Measurements from ENCODE around the gene TOP2B. TPM values are rescaled to one million over a fixed set of nuclear protein-coding genes. Genes with fewer than 3 reads are reported as not detected.

The TOP2B gene
- total RNA-seq, 1 experiment from 2014 or later, result 106 TPM

- H3K4me2 ChIP-seq, result no peak overlapping the region
- CTCF ChIA-PET, result no interaction called here
- no peak overlapping the region for H3K4me3 ChIP-seq
- POLR2A ChIA-PET (ENCODE audit: unreplicated experiment), result no interaction called here
- H3K36me3 ChIP-seq (ENCODE audit: low read depth), result no peaks in the 10 kb centered on the region
- H2AFZ ChIP-seq, result no peak overlapping the region
- H3K9me3 ChIP-seq (ENCODE audit: insufficient read depth, low read depth), result no peaks in the 10 kb centered on the region
- H3K9me2 ChIP-seq (ENCODE audit: insufficient read depth), result no peaks in the 10 kb centered on the region
- intact Hi-C loops (cut with micrococcal nuclease; ENCODE audit: unreplicated experiment), result no loop called here
- H3K4me1 ChIP-seq (replicated peaks; ENCODE audit: insufficient read depth), result no peaks in the 10 kb centered on the region
- no peaks in the 10 kb centered on the region for H3K27me3 ChIP-seq (ENCODE audit: insufficient read depth, low read depth)
- H4K20me1 ChIP-seq (ENCODE audit: insufficient read depth), result no peaks in the 10 kb centered on the region
- no TSS peak for BruUV-seq (replicated peaks)
- no peak for DNase-seq
- no peak overlapping the region for H3K27ac ChIP-seq
- TF ChIP-seq, protein P1, sequence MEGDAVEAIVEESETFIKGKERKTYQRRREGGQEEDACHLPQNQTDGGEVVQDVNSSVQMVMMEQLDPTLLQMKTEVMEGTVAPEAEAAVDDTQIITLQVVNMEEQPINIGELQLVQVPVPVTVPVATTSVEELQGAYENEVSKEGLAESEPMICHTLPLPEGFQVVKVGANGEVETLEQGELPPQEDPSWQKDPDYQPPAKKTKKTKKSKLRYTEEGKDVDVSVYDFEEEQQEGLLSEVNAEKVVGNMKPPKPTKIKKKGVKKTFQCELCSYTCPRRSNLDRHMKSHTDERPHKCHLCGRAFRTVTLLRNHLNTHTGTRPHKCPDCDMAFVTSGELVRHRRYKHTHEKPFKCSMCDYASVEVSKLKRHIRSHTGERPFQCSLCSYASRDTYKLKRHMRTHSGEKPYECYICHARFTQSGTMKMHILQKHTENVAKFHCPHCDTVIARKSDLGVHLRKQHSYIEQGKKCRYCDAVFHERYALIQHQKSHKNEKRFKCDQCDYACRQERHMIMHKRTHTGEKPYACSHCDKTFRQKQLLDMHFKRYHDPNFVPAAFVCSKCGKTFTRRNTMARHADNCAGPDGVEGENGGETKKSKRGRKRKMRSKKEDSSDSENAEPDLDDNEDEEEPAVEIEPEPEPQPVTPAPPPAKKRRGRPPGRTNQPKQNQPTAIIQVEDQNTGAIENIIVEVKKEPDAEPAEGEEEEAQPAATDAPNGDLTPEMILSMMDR (conservative IDR thresholded peaks at IDR 0.05), result no peak
- no peak for TF ChIP-seq EZH2 (IDR thresholded peaks at IDR 0.05; ENCODE audit: low read depth)
- no peaks in the 10 kb centered on the region for H3F3A ChIP-seq (ENCODE audit: insufficient read depth, low read depth)
- no peaks in the 10 kb centered on the region for H3K79me2 ChIP-seq (ENCODE audit: low read depth)
Measured at GRCh38 chr3:25692341-25692740, 27.6 kb upstream of the TOP2B start.

DNA sequence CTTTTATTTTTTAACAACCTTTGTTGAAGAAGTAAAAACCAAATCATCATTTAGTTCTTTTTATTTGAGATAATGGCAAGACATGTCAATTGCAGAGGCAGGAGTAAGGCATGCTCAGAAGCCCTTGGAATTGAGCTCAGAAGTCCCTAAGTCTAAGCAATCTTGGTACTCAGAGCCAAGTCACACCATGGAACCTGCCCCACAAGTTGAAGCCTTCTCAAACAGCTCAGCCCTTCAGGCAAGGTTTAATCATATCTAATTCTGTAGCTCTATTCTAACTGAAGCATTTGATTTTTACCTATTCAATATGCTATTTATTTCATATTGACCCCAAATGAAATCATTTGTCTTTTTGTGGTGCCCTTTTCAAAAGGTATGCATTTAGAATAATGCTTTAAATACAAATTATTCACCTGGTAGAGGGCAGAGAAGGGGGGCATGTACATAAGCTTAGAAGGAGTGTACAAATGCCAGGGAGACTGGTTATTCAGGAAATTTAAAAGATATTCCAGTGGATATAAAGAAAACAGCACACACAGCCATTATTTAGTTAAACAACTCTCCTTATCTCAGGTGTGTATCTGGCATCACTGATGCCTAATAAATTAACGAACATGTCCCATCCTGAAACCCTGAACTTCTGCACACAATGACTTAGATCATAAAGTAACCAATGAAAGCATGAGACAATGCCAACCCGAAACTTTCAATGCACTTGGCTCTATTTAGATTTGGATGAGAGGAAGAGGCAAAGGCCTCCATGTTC, 26.2 kb upstream of the TOP2B start:
- H3K4me2 ChIP-seq, result no peak overlapping the region
- BruUV-seq (replicated peaks), result no TSS peak
- POLR2A ChIA-PET (ENCODE audit: unreplicated experiment), result no interaction called here
- H3K27me3 ChIP-seq (ENCODE audit: insufficient read depth, low read depth), result no peaks in the 10 kb centered on the region
- no peaks in the 10 kb centered on the region for H3K4me1 ChIP-seq (replicated peaks; ENCODE audit: insufficient read depth)
- no peaks in the 10 kb centered on the region for H3K79me2 ChIP-seq (ENCODE audit: low read depth)
- no peaks in the 10 kb centered on the region for H3F3A ChIP-seq (ENCODE audit: insufficient read depth, low read depth)
- H2AFZ ChIP-seq, result no peak overlapping the region
- H3K27ac ChIP-seq, result no peak overlapping the region
- TF ChIP-seq EZH2 (IDR thresholded peaks at IDR 0.05; ENCODE audit: low read depth), result no peak
- TF ChIP-seq, protein P1 (conservative IDR thresholded peaks at IDR 0.05), result no peak
- CTCF ChIA-PET, result no interaction called here
- H3K36me3 ChIP-seq (ENCODE audit: low read depth), result no peaks in the 10 kb centered on the region
- no peaks in the 10 kb centered on the region for H4K20me1 ChIP-seq (ENCODE audit: insufficient read depth)
- no peaks in the 10 kb centered on the region for H3K9me3 ChIP-seq (ENCODE audit: insufficient read depth, low read depth)
- no peak for DNase-seq
- H3K9me2 ChIP-seq (ENCODE audit: insufficient read depth), result no peaks in the 10 kb centered on the region
- intact Hi-C loops (cut with micrococcal nuclease; ENCODE audit: unreplicated experiment), result no loop called here
- H3K4me3 ChIP-seq, result no peak overlapping the region

DNA sequence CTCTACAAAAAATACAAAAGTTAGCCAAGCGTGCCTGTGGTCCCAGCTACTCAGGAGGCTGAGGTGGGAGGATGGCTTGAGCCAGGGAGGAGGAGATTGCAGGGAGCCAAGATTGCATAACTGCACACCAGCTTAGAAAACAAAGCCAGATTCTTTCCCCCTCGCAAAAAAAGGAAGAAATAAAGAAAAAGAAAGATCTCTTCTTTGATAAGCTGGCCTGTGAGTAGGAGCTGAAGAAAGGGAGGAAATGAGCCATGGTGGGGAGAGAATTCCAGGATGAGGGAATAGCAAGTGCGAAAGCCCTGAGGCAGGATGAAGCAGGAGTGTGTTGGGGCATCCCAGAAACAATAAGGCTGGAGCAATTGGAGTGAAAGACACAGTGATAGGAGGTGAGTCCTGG, 24.5 kb upstream of the TOP2B start:
- no peak for DNase-seq
- intact Hi-C loops (cut with micrococcal nuclease; ENCODE audit: unreplicated experiment), result no loop called here
- H3K27ac ChIP-seq, result no peak overlapping the region
- no peaks in the 10 kb centered on the region for H4K20me1 ChIP-seq (ENCODE audit: insufficient read depth)
- no peak overlapping the region for H2AFZ ChIP-seq
- H3K9me2 ChIP-seq (ENCODE audit: insufficient read depth), result no peaks in the 10 kb centered on the region
- ChIA-PET CTCF (no interaction called here), POLR2A (ENCODE audit: unreplicated experiment) (no interaction called here)
- TF ChIP-seq, protein P1 (conservative IDR thresholded peaks at IDR 0.05), result no peak
- TF ChIP-seq EZH2 (IDR thresholded peaks at IDR 0.05; ENCODE audit: low read depth), result no peak
- no peaks in the 10 kb centered on the region for H3F3A ChIP-seq (ENCODE audit: insufficient read depth, low read depth)
- no peaks in the 10 kb centered on the region for H3K79me2 ChIP-seq (ENCODE audit: low read depth)
- H3K4me2 ChIP-seq, result no peak overlapping the region
- BruUV-seq (replicated peaks), result no TSS peak
- no peaks in the 10 kb centered on the region for H3K9me3 ChIP-seq (ENCODE audit: insufficient read depth, low read depth)
- H3K4me1 ChIP-seq (replicated peaks; ENCODE audit: insufficient read depth), result no peaks in the 10 kb centered on the region
- no peaks in the 10 kb centered on the region for H3K27me3 ChIP-seq (ENCODE audit: insufficient read depth, low read depth)
- H3K36me3 ChIP-seq (ENCODE audit: low read depth), result no peaks in the 10 kb centered on the region
- no peak overlapping the region for H3K4me3 ChIP-seq
